HG03280 (cell line): Measurements from ENCODE around the gene ZNF620.
"Not testable (repeated sequence)": the region's sequence is repeated elsewhere in the genome, so short reads cannot be mapped to it uniquely, and the experiment has no call there.

Experiments
- ATAC-seq: cut with Tn5 transposase; IDR thresholded peaks from one replicate; pipeline ENCODE4 v1.9.1; 2021; ENCODE audit warnings: mild to moderate bottlenecking, moderate library complexity; ENCODE audit not compliant: unreplicated experiment

Gene ZNF620

DNA sequence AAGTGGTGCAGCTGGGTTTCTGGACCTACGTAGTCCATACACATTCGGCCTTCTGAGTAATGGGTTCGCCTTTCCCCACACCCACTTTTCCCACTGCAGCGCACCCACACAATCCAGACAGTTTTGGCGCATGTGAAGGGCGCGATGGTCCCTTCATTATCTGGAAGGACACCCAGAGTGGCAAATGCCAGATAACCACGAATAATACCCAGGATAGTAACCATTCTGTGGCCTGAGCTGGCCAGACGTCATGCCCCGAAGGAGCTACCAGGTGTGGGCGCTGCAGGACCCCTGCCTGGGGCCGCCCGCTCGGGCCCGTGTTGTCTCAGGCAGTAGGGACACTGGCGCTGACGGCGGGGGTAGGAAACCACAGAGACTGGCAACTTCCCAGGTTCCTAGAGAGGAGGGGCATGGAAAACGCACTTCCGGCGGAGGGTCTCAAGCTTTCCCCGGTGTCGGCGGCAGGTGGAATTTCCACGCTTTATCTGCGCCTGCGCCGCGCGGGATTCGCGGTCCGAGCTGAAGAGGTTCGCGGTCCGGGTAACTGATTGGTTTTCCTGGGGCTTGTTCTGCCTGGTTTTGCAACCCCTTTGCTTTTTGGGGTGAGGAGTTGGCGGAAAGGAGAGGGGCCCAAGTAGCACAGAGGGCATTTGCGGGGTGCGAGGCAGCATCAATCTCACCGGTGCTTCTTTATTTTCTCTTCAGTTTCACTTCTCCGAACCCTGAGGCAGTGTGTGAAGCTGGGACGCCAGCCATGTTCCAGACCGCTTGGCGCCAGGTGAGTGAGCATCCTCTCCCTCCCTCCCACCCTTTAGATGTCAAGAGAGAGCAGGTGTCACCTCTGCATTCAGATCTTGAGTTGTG lies at the start of gene ZNF620:
ZNF620 (plus strand) TSS at position 441 of the 864 bp plus-strand sequence; CDS start at position 755, 314 bp downstream.
- ATAC-seq: peak; percentile 80

DNA sequence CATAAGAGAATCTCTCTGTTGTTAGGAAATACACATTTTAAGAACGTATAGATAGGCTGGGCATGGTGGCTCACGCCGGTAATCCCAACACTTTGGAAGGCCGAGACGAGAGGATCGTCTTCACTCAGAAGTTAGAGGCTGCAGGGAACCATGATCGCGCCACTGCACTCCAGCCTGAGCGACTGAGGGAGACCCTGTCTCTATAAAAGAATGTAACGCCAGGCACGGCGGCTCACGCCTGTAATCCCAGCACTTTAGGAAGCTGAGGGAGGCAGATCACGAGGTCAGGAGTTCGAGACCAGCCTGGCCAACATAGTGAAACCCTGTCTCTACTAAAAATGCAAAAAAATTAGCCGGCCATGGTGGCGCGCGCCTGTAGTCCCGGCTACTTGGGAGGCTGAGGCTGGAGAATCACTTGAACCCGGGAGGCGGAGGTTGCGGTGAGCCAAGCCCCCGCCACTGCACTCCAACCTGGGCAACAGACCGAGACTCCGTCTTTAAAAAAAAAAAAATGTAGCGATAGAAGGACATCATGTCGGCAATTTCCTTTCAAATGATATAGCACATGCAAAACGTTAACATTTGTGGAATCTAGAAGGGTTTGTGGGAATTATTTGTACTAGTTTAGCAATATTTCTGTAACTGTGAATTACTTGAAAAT lies 49.4 kb upstream of the ZNF620 start:
- no peak for ATAC-seq

- peak; percentile 64 for ATAC-seq
Measured at GRCh38 chr3:40456940-40457823, 48.7 kb upstream of the ZNF620 start, which contains the start of gene RPL14. TSS of gene RPL14 (plus strand) at chr3:40457339. CDS start at chr3:40457472, 133 bp downstream.

DNA sequence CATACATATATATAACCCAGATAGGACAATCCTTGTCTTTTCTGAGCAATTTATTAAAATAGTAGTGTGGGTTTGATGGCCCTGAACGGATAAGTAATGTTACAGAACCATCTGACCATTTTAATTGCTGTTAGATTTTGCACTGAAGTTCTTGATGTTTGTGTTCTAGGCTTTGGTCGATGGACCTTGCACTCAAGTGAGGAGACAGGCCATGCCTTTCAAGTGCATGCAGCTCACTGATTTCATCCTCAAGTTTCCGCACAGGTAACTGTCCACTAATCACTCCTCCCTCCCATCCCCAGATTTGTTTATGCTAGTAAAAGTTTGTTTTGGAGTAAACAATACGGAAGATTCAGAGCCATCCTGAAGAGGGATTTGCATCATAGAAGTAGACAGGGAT lies 47.4 kb upstream of the ZNF620 start:
- no peak for ATAC-seq

GRCh38 chr3:40460481-40460880 lies 45.4 kb upstream of the ZNF620 start:
- ATAC-seq: not testable (repeated sequence)

DNA sequence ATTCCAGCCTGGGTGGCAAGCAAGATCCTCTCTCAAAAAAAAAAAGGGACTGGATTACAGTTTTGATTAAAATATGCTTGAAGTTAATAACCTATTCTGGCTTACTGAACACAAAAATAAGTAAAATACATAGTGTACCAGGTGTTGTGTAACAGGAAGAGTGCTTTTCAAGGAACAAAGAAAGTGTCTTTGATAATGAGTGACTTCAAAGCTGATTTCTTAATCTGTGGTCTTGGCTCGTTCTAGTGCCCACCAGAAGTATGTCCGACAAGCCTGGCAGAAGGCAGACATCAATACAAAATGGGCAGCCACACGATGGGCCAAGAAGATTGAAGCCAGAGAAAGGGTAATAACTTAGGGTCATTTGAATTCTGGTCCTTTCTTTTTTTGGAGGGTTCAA lies 44.7 kb upstream of the ZNF620 start:
- no peak for ATAC-seq

DNA sequence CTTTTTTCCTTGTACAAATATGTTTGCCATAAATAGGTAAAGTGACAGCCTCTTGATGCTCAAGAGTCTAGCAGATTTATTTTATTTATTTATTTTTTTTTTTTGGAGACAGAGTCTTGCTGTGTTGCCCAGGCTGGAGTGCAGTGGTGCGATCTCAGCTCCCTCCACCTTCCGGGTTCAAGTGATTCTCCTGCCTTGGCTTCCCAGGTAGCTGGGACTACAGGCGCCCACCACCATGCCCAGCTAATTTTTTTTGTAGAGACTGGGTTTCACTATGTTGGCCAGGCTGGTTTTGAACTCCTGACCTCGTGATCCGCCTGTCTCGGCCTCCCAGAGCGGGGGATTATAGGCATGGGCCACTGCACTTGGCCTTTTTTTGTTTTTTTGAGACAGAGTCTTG lies 43.0 kb upstream of the ZNF620 start:
- ATAC-seq: not testable (repeated sequence)

GRCh38 chr3:40463579-40463978 lies 42.3 kb upstream of the ZNF620 start:
- ATAC-seq: no peak

DNA sequence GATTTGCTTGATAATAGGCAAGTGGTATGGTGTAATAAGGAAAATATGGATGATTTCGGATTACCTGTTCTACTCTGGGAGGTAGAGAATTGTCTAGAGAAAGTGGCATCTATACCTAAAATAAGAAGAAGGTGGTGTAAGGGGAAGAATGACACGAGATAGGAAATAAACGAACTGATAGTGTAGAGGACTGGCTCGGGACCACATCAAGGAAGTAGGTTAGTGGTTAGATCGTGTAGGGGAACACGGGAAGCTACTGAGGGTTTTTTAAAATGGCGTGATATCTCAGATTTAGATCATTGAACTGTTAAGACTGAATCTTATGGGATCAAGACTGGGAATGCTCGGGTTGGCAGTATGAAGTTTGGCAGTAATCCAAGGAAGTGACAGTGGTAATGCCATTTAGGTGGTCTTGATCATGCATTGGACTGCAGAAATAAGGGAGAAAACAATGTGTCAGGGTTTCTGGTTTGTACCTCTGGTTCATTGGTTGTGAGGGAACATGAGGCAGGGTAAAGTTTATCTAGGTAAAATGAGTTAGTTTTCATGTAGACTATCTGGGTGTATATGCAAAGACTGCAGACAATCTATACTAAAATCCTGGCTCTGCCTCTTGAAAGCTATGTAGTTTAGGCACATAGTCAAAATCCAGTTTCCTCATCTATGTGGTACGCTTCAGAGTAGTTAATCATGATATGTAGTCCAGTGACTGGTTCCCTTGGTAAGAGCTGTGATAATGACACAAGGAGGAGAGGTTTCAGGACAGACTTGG lies 41.3 kb upstream of the ZNF620 start:
- no peak for ATAC-seq

DNA sequence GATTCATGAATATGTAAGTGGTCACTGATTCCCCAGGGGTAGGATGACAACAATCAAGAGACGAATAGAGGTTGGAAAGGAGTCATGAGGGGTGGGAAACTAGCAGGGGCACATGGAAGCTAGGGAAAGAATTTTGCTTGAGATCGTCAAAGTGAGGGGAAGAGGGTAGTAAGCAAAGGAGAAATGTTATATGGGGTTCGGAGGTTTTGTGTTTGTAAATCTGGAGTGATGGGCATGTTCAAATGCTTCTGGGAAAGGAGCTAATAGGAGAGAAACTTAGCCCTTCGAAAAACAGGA lies 40.8 kb upstream of the ZNF620 start:
- ATAC-seq: no peak

DNA sequence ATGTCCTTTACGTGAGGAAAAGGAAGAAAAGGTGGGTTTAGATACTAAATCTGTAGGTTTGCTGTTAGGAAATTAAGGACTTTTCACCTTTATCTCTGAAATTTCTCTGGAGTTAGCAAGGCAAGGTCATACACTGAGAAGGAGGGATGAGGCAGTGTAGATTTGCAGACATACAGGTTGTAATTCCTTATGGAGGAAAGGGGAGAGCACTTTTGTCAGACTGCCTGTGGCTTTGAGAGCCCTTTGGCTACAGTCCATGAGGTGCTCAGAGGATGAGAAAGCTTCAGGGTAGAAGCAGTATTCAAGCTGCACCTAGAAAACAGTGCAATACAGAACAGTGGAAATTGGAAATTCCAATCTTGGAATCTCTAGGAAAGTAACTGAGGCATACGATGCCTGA lies 40.4 kb upstream of the ZNF620 start:
- no peak for ATAC-seq

- no peak for ATAC-seq
Measured at GRCh38 chr3:40468018-40468417, 37.8 kb upstream of the ZNF620 start.

GRCh38 chr3:40470701-40471100 lies 35.1 kb upstream of the ZNF620 start:
- no peak for ATAC-seq

GRCh38 chr3:40476478-40477470 lies 29.1 kb upstream of the ZNF620 start, which contains the start of gene ZNF619:
TSS of gene ZNF619 (plus strand) at chr3:40477122. CDS start at chr3:40477980, 858 bp downstream.
- peak; percentile 84 for ATAC-seq

- ATAC-seq: no peak
Measured at GRCh38 chr3:40477666-40478065, 28.2 kb upstream of the ZNF620 start.

DNA sequence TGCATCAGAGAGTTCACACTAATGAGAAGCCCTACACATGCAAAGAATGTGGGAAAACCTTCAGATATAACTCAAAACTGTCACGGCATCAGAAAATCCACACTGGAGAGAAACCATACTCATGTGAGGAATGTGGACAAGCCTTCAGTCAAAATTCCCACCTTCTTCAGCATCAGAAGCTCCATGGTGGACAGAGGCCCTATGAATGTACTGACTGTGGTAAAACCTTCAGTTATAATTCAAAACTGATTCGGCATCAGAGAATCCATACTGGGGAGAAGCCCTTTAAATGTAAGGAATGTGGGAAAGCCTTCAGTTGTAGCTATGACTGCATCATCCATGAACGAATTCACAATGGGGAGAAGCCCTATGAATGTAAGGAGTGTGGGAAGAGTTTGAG lies 18.7 kb upstream of the ZNF620 start:
- no peak for ATAC-seq

DNA sequence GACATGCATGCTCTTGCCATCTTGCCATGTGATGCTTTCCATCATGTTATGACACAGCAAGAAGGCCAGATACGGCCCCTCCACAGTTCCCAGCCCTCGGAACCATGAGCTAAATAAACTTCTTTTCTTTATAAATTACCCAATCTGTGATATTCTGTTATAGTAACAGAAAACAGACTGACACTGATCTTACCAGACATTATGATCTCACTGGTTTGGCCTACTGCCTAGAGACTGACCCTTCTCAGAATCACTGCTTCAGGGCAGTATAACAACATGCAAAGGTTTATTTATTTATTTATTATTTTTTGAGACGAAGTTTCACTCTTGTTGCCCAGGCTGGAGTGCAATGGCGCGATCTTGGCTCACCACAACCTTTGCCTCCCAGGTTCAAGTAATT lies 14.9 kb upstream of the ZNF620 start:
- no peak for ATAC-seq

DNA sequence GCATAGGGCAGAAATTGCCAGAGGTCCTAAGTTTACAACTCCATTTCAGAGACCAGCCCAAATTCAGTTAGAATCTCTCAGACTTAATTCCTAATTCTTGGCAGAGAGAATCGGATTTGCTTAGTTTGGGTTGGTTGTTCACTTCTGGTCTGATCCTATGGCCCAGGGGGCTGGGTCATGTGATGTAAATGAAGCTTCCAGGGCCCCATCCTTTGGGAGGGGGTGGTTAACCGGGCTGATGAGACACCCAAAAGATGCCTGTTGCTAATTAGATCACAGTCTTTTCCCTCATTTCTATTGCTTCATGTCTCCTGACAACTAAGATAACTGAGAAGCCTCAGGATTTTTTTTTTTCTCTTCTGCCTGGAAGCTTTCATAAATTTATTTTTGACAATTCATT lies 11.1 kb upstream of the ZNF620 start:
- ATAC-seq: no peak

- no peak for ATAC-seq
Measured at GRCh38 chr3:40497288-40497687, 8.6 kb upstream of the ZNF620 start.
